Kasumi-1 (cell line): ENCODE measurements around the gene GCNA.

ENCODE experiments used
- DNase-seq, 2 experiments: peaks; one replicate each; lab custom pipeline; 2025; lab: John Stamatoyannopoulos, UW

The GCNA gene

GRCh38 chrX:71578253-71579135 lies at the start of gene GCNA:
TSS of gene GCNA (plus strand) at chrX:71578437. CDS start at chrX:71580822, 2,385 bp downstream.
- no peak for DNase-seq

GRCh38 chrX:71532078-71532752 lies 46.0 kb upstream of the GCNA start:
- DNase-seq = peak; percentile 21 to 22

GRCh38 chrX:71532753-71533425 lies 45.3 kb upstream of the GCNA start, which contains the start of gene OGT:
TSS of gene OGT (plus strand) at chrX:71533104. CDS start at chrX:71533300, 196 bp downstream.
- DNase-seq = peak; percentile 90 to 93

- no peak for DNase-seq
Observed at GRCh38 chrX:71533516-71533850, 44.8 kb upstream of the GCNA start.

GRCh38 chrX:71533851-71534561 lies 44.2 kb upstream of the GCNA start:
- DNase-seq = peak; percentile 20 to 40

GRCh38 chrX:71534773-71535544 lies 43.3 kb upstream of the GCNA start:
- no peak for DNase-seq

- no peak for DNase-seq
Observed at GRCh38 chrX:71536285-71536684, 42.0 kb upstream of the GCNA start.

GRCh38 chrX:71537743-71538142 lies 40.5 kb upstream of the GCNA start:
- DNase-seq = no peak

GRCh38 chrX:71540801-71541200 lies 37.4 kb upstream of the GCNA start:
- DNase-seq = no peak

GRCh38 chrX:71541210-71542022 lies 36.8 kb upstream of the GCNA start:
- DNase-seq = peak; percentile 11 to 20

- no peak for DNase-seq
Observed at GRCh38 chrX:71542411-71542810, 35.8 kb upstream of the GCNA start.

- no peak for DNase-seq
Observed at GRCh38 chrX:71542825-71543224, 35.4 kb upstream of the GCNA start.

- no peak for DNase-seq
Observed at GRCh38 chrX:71543316-71543715, 34.9 kb upstream of the GCNA start.

- no peak for DNase-seq
Observed at GRCh38 chrX:71545364-71545763, 32.9 kb upstream of the GCNA start.

- no peak for DNase-seq
Observed at GRCh38 chrX:71546879-71547278, 31.4 kb upstream of the GCNA start.

GRCh38 chrX:71547339-71547738 lies 30.9 kb upstream of the GCNA start:
- DNase-seq = no peak

- no peak for DNase-seq
Observed at GRCh38 chrX:71549986-71550385, 28.3 kb upstream of the GCNA start.

- no peak for DNase-seq
Observed at GRCh38 chrX:71550578-71550977, 27.7 kb upstream of the GCNA start.

GRCh38 chrX:71556036-71556435 lies 22.2 kb upstream of the GCNA start:
- no peak for DNase-seq

GRCh38 chrX:71558920-71559319 lies 19.3 kb upstream of the GCNA start:
- no peak for DNase-seq
